DOHH2 (cell line): Measurements from ENCODE around the gene ADAR.

Source experiments
- H3F3A ChIP-seq: fragments of 200-600 bp; sonication (generic), shearing (Covaris generic); 2 replicates; pipeline ENCODE4 v1.6.0; 2016; ENCODE audit warnings: antibody characterized with exemption, mild to moderate bottlenecking; ENCODE audit not compliant: control insufficient read depth, insufficient read depth
- H3K27ac ChIP-seq: fragments of 200-600 bp; sonication (generic); 2 replicates; pipeline ENCODE4 v1.5.1; 2014; ENCODE audit warnings: low read depth, mild to moderate bottlenecking, low read length, moderate library complexity
- H3K27me3 ChIP-seq: fragments of 200-600 bp; sonication (generic); 2 replicates; pipeline ENCODE4 v1.6.1; 2014; ENCODE audit warnings: mild to moderate bottlenecking, low read length, mixed read lengths; ENCODE audit not compliant: control insufficient read depth
- H3K36me3 ChIP-seq: fragments of 200-600 bp; sonication (generic); 2 replicates; pipeline ENCODE4 v1.6.1; 2014; ENCODE audit warnings: mild to moderate bottlenecking, low read length, moderate library complexity, mixed read lengths; ENCODE audit not compliant: control insufficient read depth
- H3K4me1 ChIP-seq: fragments of 200-600 bp; sonication (generic); 2 replicates; pipeline ENCODE4 v1.6.1; 2014; ENCODE audit warnings: mild to moderate bottlenecking, low read length, mixed read lengths; ENCODE audit not compliant: control insufficient read depth
- H3K4me2 ChIP-seq: fragments of 200-600 bp; sonication (generic); 2 replicates; pipeline ENCODE4 v1.6.0; 2014; ENCODE audit warnings: mild to moderate bottlenecking, low read length, moderate library complexity
- H3K4me3 ChIP-seq: fragments of 200-600 bp; sonication (generic); 2 replicates; pipeline ENCODE4 v1.5.1; 2014; ENCODE audit warnings: mild to moderate bottlenecking, low read length, mixed read lengths
- H3K79me2 ChIP-seq: fragments of 200-600 bp; sonication (generic); 2 replicates; pipeline ENCODE4 v1.6.1; 2014; ENCODE audit warnings: mild to moderate bottlenecking, low read length, mixed read lengths; ENCODE audit not compliant: control insufficient read depth
- H3K9me2 ChIP-seq: fragments of 200-600 bp; sonication (generic); replicated peaks from 2 replicates; pipeline ENCODE4 v1.6.1; 2014; ENCODE audit warnings: mild to moderate bottlenecking, low read length, mixed read lengths; ENCODE audit not compliant: control insufficient read depth
- H3K9me3 ChIP-seq: fragments of 200-600 bp; sonication (generic); 2 replicates; pipeline ENCODE4 v1.6.1; 2014; ENCODE audit warnings: antibody characterized with exemption, low read length, mixed read lengths; ENCODE audit not compliant: control insufficient read depth, insufficient read depth
- H4K20me1 ChIP-seq: fragments of 200-600 bp; sonication (generic); 2 replicates; pipeline ENCODE4 v1.6.0; 2014; ENCODE audit warnings: low read depth, mild to moderate bottlenecking, antibody characterized with exemption, low read length, moderate library complexity; ENCODE audit not compliant: control insufficient read depth, insufficient read depth
- CTCF ChIP-seq: fragments of 200-600 bp; sonication (generic); IDR thresholded peaks from one replicate; pipeline ENCODE4 v1.5.1; 2014; ENCODE audit warnings: antibody characterized with exemption, mild to moderate bottlenecking, low read depth, low read length; ENCODE audit not compliant: poor library complexity, severe bottlenecking
- EZH2phosphoT487 ChIP-seq: fragments of 200-600 bp; sonication (generic); IDR thresholded peaks from 2 replicates; pipeline ENCODE4 v1.6.1; 2017; ENCODE audit warnings: borderline replicate concordance, mild to moderate bottlenecking, antibody characterized with exemption, low read length, moderate library complexity, mixed read lengths

The ADAR gene

GRCh38 chr1:154619181-154619948, 11.4 kb upstream of the ADAR start:
- TF ChIP-seq CTCF = no peak
- TF ChIP-seq EZH2phosphoT487 = no peak
- Histone ChIP-seq H3K4me1 (peaks cover 32% of the 10 kb centered on the region), H3K4me2 (0 out of 2 replicates have a peak overlapping the region, but pooled peaks have one; percentile 6), H3K9me2 (no peaks in the 10 kb centered on the region), H3K79me2 (peaks cover 95% of the 10 kb centered on the region), H3K4me3 (no peak overlapping the region), H3K27me3 (no peaks in the 10 kb centered on the region), H4K20me1 (peaks cover 9% of the 10 kb centered on the region; the same call in 1 of the 2 replicates), H3K9me3 (no peaks in the 10 kb centered on the region), H3K36me3 (peaks cover 39% of the 10 kb centered on the region), H3F3A (no peaks in the 10 kb centered on the region), H3K27ac (no peak overlapping the region)

- TF ChIP-seq EZH2phosphoT487 (no peak), CTCF (no peak)
- peaks cover 5% of the 10 kb centered on the region; the same call in 1 of the 2 replicates for H3F3A ChIP-seq
- H3K4me2 ChIP-seq = no peak overlapping the region
- H3K36me3 ChIP-seq = peaks cover 18% of the 10 kb centered on the region
- H3K79me2 ChIP-seq = peaks cover 93% of the 10 kb centered on the region
- H3K4me1 ChIP-seq = peaks cover 24% of the 10 kb centered on the region
- no peak overlapping the region for H3K4me3 ChIP-seq
- no peaks in the 10 kb centered on the region for H3K9me3 ChIP-seq
- peaks cover 7% of the 10 kb centered on the region; the same call in 1 of the 2 replicates for H4K20me1 ChIP-seq
- no peaks in the 10 kb centered on the region for H3K9me2 ChIP-seq
- H3K27me3 ChIP-seq = no peaks in the 10 kb centered on the region
- no peak overlapping the region for H3K27ac ChIP-seq
Measured at GRCh38 chr1:154616659-154617345, 8.8 kb upstream of the ADAR start.

- Histone ChIP-seq H3K27ac (no peak overlapping the region), H3K9me2 (no peaks in the 10 kb centered on the region), H3F3A (peaks cover 17% of the 10 kb centered on the region), H3K27me3 (no peaks in the 10 kb centered on the region), H3K36me3 (peaks cover 14% of the 10 kb centered on the region), H3K4me2 (no peak overlapping the region), H3K79me2 (peaks cover 92% of the 10 kb centered on the region), H3K9me3 (no peaks in the 10 kb centered on the region), H4K20me1 (0 out of 2 replicates have a peak, but pooled peaks cover 3% of the 10 kb centered on the region), H3K4me3 (no peak overlapping the region), H3K4me1 (peaks cover 26% of the 10 kb centered on the region)
- TF ChIP-seq EZH2phosphoT487 = no peak
- TF ChIP-seq CTCF = no peak
Measured at GRCh38 chr1:154615411-154615810, 7.4 kb upstream of the ADAR start.
